ENCODE data around the gene MCM8. TPM values are rescaled to one million over a fixed set of nuclear protein-coding genes. Genes with fewer than 3 reads are reported as not detected.

The MCM8 gene
- total RNA-seq, result 1 to 10 TPM; 4.4 to 7.2 TPM
- 1 to 10 TPM; 2.0 to 2.2 TPM for polyA plus RNA-seq
- long read RNA-seq, donor 1, result 0 reads
- long read RNA-seq, donor 2, result 0 reads
- long read RNA-seq, donor 3, result 0 reads
- long read RNA-seq, donor 4, result 0 reads
- long read RNA-seq, donor 5, result 0 reads

- peak within 1 kb of the TSS; percentile 72 to 79 for H3K9ac ChIP-seq (ENCODE audit: insufficient read depth in 1 of 2, low read length in 2 of 2)
- peaks cover 0 to 20% (median 7%) of the 10 kb centered on the region in 5 donors for H3K4me1 ChIP-seq (ENCODE audit: control insufficient read depth in 5 of 5, insufficient read depth in 5 of 5, low read length in 5 of 5)
- H3K4me3 ChIP-seq, result peak within 1 kb of the TSS; percentile 76
- TF ChIP-seq CTCF (IDR thresholded peaks at IDR 0.05; ENCODE audit: control extremely low read depth, extremely low read depth), result no peak
- ATAC-seq (ENCODE audit: insufficient read depth, low FRiP score) (peak; percentile 99), DNase-seq (peak; percentile 96 to 98 (median 96))
- no peaks in the 10 kb centered on the region for H3K9me3 ChIP-seq (ENCODE audit: control insufficient read depth in 4 of 4, insufficient read depth in 3 of 4, low read length in 3 of 4)
- H3K27me3 ChIP-seq (ENCODE audit: control insufficient read depth in 3 of 3, insufficient read depth in 3 of 3, low read length in 2 of 3), result no peaks in the 10 kb centered on the region
- peak within 1 kb of the TSS; percentile 74 to 85 for H3K27ac ChIP-seq (ENCODE audit: low read depth in 1 of 2, low read length in 1 of 2)
- H3K36me3 ChIP-seq (ENCODE audit: control insufficient read depth in 4 of 4, insufficient read depth in 4 of 4, low read length in 4 of 4), result peaks cover 3 to 24% (median 8%) of the 10 kb centered on the region in 4 donors
- whole genome bisulfite sequencing, 2 donors, result 0% methylated on average over 61 of the region's 61 CpGs
Observed at GRCh38 chr20:5950271-5951031, at the start of gene MCM8, which contains the start of gene TRMT6. Gene MCM8 (plus strand): TSS chr20:5950652. CDS start chr20:5952016, 1,364 bp downstream. Gene TRMT6 (minus strand): TSS chr20:5950533. CDS start chr20:5950405, 128 bp downstream.

GRCh38 chr20:5900908-5901307 is 49.5 kb upstream of the MCM8 start:
- WGBS, 2 donors, result 50 to 67% methylated on average over 1 of the region's 1 CpG
- no peaks in the 10 kb centered on the region for H3K27me3 ChIP-seq (ENCODE audit: control insufficient read depth in 3 of 3, insufficient read depth in 3 of 3, low read length in 2 of 3)
- no peak for ATAC-seq (ENCODE audit: insufficient read depth, low FRiP score)

GRCh38 chr20:5908981-5909380 is 41.5 kb upstream of the MCM8 start:
- no peak for TF ChIP-seq CTCF (IDR thresholded peaks at IDR 0.05; ENCODE audit: control extremely low read depth, extremely low read depth)
- H3K4me3 ChIP-seq, result no peak overlapping the region
- DNase-seq (no peak), ATAC-seq (ENCODE audit: insufficient read depth, low FRiP score) (no peak)
- H3K27me3 ChIP-seq (ENCODE audit: control insufficient read depth in 3 of 3, insufficient read depth in 3 of 3, low read length in 2 of 3), result peaks cover 0 to 5% (median 2%) of the 10 kb centered on the region in 3 donors
- no peak overlapping the region for H3K9ac ChIP-seq (ENCODE audit: insufficient read depth in 1 of 2, low read length in 2 of 2)
- H3K9me3 ChIP-seq (ENCODE audit: control insufficient read depth in 4 of 4, insufficient read depth in 3 of 4, low read length in 3 of 4), result no peaks in the 10 kb centered on the region
- H3K27ac ChIP-seq (ENCODE audit: low read depth in 1 of 2, low read length in 1 of 2), result no peak overlapping the region
- peaks cover 0 to 5% (median 0%) of the 10 kb centered on the region in 5 donors for H3K4me1 ChIP-seq (ENCODE audit: control insufficient read depth in 5 of 5, insufficient read depth in 5 of 5, low read length in 5 of 5)
- H3K36me3 ChIP-seq (ENCODE audit: control insufficient read depth in 4 of 4, insufficient read depth in 4 of 4, low read length in 4 of 4), result no peaks in the 10 kb centered on the region
- WGBS, 2 donors, result 75 to 79% methylated on average over 2 of the region's 2 CpGs

More at GRCh38 chr20:5900908-5901307, 49.5 kb upstream of the MCM8 start:
- Histone ChIP-seq H3K9ac (ENCODE audit: insufficient read depth in 1 of 2, low read length in 2 of 2) (no peak overlapping the region), H3K36me3 (ENCODE audit: control insufficient read depth in 4 of 4, insufficient read depth in 4 of 4, low read length in 4 of 4) (no peaks in the 10 kb centered on the region), H3K27ac (ENCODE audit: low read depth in 1 of 2, low read length in 1 of 2) (no peak overlapping the region), H3K4me1 (ENCODE audit: control insufficient read depth in 5 of 5, insufficient read depth in 5 of 5, low read length in 5 of 5) (no peaks in the 10 kb centered on the region), H3K9me3 (ENCODE audit: control insufficient read depth in 4 of 4, insufficient read depth in 3 of 4, low read length in 3 of 4) (no peaks in the 10 kb centered on the region), H3K4me3 (no peak overlapping the region)
- no peak for TF ChIP-seq CTCF (IDR thresholded peaks at IDR 0.05; ENCODE audit: control extremely low read depth, extremely low read depth)
- DNase-seq, result no peak

Measured in lung (tissue), 16 donors.